Calu3 (cell line): Measurements from ENCODE around the gene LSAMP. TPM values are rescaled to one million over a fixed set of nuclear protein-coding genes. Genes with fewer than 3 reads are reported as not detected.

Experiments used
- BruUV-seq: library from RNA; stranded (reverse); fragments of 400-500 nt; replicated peaks from 2 replicates; lab custom pipeline; 2021; lab: Mats Ljungman, UMichigan
- CTCF ChIA-PET: fragments of 300-600 bp; sonication (Branson Sonifier 250); formaldehyde crosslinking; loops from one replicate; lab custom pipeline; 2022; ENCODE audit warnings: antibody characterized with exemption; lab: Charles Lee
- DNase-seq: peaks from one replicate; pipeline ENCODE4 v3.0.0; 2022
- H3K27ac Mint-ChIP-seq: one replicate; pipeline ENCODE4 v1.8.0; 2022; ENCODE audit warnings: mixed read lengths; ENCODE audit not compliant: unreplicated experiment
- H3K27me3 Mint-ChIP-seq: one replicate; pipeline ENCODE4 v1.8.0; 2022; ENCODE audit warnings: mixed read lengths; ENCODE audit not compliant: unreplicated experiment
- H3K36me3 Mint-ChIP-seq: one replicate; pipeline ENCODE4 v1.8.0; 2022; ENCODE audit warnings: mild to moderate bottlenecking, moderate library complexity, mixed read lengths; ENCODE audit not compliant: insufficient read depth, unreplicated experiment
- H3K4me1 Mint-ChIP-seq: one replicate; pipeline ENCODE4 v1.8.0; 2022; ENCODE audit warnings: mild to moderate bottlenecking, low read depth, mixed read lengths; ENCODE audit not compliant: unreplicated experiment
- H3K4me3 Mint-ChIP-seq: one replicate; pipeline ENCODE4 v1.8.0; 2022; ENCODE audit warnings: mild to moderate bottlenecking, low read depth, moderate library complexity, mixed read lengths; ENCODE audit not compliant: unreplicated experiment
- H3K9me3 Mint-ChIP-seq: one replicate; pipeline ENCODE4 v1.8.0; 2022; ENCODE audit warnings: low read depth, mixed read lengths; ENCODE audit not compliant: unreplicated experiment
- intact Hi-C: fragments of 100-400 bp; cut with micrococcal nuclease; formaldehyde crosslinking; loops from one replicate; pipeline ENCODE4 v1.10.0; 2022; ENCODE audit not compliant: unreplicated experiment
- total RNA-seq: library from RNA; stranded (reverse); gene quantifications from 2 replicates; pipeline ENCODE4 v1.2.3, GENCODE V29; 2022
- TF ChIP-seq, protein P1 (sequence below): fragments of 200-600 bp; IDR thresholded peaks from one replicate; pipeline ENCODE4 v1.8.0; 2022; ENCODE audit warnings: antibody characterized with exemption; ENCODE audit not compliant: unreplicated experiment

The LSAMP gene
- total RNA-seq, 1 experiment from 2014 or later: 0.90 TPM

DNA sequence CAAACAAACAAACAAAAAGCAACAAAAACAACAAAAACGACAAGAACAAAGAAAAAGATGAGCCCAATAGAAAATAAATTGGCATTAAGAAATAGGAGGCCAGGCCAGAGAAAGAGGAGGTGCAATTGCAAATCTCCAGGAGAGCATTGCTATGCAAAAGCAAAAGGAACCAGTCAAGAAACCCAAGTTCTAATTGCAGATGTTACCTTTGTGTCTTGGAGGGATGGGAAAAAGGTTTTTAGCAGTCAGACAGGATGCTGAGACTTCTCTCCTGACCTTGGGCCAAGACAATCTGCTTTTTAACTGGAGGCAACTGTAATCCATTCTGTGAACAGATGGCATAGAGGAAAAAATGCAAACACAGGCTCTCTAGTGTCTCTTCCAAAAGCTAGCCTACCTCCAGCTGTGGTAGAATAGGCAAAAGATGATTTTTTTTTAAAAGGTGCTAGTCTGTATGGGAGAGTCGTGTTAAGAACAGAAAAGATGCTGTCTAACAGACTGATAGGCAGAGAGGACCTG lies 56.4 kb downstream of the LSAMP start:
- H3K36me3 Mint-ChIP-seq: no peaks in the 10 kb centered on the region
- H3K27me3 Mint-ChIP-seq: no peaks in the 10 kb centered on the region
- H3K4me3 Mint-ChIP-seq: no peak overlapping the region
- CTCF ChIA-PET: no interaction called here
- BruUV-seq: no TSS peak
- H3K9me3 Mint-ChIP-seq: no peaks in the 10 kb centered on the region
- TF ChIP-seq, protein P1, sequence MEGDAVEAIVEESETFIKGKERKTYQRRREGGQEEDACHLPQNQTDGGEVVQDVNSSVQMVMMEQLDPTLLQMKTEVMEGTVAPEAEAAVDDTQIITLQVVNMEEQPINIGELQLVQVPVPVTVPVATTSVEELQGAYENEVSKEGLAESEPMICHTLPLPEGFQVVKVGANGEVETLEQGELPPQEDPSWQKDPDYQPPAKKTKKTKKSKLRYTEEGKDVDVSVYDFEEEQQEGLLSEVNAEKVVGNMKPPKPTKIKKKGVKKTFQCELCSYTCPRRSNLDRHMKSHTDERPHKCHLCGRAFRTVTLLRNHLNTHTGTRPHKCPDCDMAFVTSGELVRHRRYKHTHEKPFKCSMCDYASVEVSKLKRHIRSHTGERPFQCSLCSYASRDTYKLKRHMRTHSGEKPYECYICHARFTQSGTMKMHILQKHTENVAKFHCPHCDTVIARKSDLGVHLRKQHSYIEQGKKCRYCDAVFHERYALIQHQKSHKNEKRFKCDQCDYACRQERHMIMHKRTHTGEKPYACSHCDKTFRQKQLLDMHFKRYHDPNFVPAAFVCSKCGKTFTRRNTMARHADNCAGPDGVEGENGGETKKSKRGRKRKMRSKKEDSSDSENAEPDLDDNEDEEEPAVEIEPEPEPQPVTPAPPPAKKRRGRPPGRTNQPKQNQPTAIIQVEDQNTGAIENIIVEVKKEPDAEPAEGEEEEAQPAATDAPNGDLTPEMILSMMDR: no peak
- H3K27ac Mint-ChIP-seq: no peak overlapping the region
- H3K4me1 Mint-ChIP-seq: no peaks in the 10 kb centered on the region
- intact Hi-C loops: no loop called here
- no peak for DNase-seq

GRCh38 chr3:116386168-116386567 lies 59.1 kb downstream of the LSAMP start:
- CTCF ChIA-PET: no interaction called here
- Mint-ChIP-seq H3K36me3 (no peaks in the 10 kb centered on the region), H3K9me3 (no peaks in the 10 kb centered on the region), H3K27ac (no peak overlapping the region), H3K4me1 (no peaks in the 10 kb centered on the region), H3K4me3 (no peak overlapping the region), H3K27me3 (no peaks in the 10 kb centered on the region)
- no TSS peak for BruUV-seq
- TF ChIP-seq, protein P1: no peak
- no peak for DNase-seq
- intact Hi-C loops: no loop called here

- TF ChIP-seq, protein P1: no peak
- intact Hi-C loops: no loop called here
- Mint-ChIP-seq H3K27me3 (no peaks in the 10 kb centered on the region), H3K4me3 (no peak overlapping the region), H3K4me1 (no peaks in the 10 kb centered on the region), H3K36me3 (no peaks in the 10 kb centered on the region), H3K27ac (no peak overlapping the region), H3K9me3 (no peaks in the 10 kb centered on the region)
- DNase-seq: no peak
- CTCF ChIA-PET: no interaction called here
- no TSS peak for BruUV-seq
Measured at GRCh38 chr3:116384717-116385116, 60.6 kb downstream of the LSAMP start.

DNA sequence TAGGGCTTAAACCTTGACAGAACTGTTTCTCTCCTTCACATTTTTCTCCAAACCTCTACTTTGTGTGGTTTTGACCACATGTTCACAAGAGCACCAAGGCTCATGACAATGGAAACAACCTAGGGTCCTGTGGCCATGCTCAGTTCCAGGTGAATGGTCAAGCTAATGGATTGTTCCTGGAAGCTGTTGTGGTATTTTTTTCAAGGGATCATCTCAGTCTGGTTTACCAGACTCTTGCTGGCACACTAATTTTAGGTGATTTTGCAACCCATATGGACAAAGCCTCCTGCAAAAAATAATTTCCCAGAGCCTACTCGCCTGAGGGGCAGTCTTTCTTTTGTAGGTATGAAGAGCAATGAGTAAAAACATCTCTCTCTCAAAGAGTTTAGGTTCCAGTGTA lies 67.2 kb downstream of the LSAMP start:
- H3K27ac Mint-ChIP-seq: no peak overlapping the region
- intact Hi-C loops: no loop called here
- H3K9me3 Mint-ChIP-seq: no peaks in the 10 kb centered on the region
- no TSS peak for BruUV-seq
- TF ChIP-seq, protein P1: no peak
- CTCF ChIA-PET: no interaction called here
- peaks cover 11% of the 10 kb centered on the region for H3K4me1 Mint-ChIP-seq
- no peak overlapping the region for H3K4me3 Mint-ChIP-seq
- no peaks in the 10 kb centered on the region for H3K27me3 Mint-ChIP-seq
- DNase-seq: no peak
- no peaks in the 10 kb centered on the region for H3K36me3 Mint-ChIP-seq
